Panc1 (cell line): ENCODE results near the gene FAM193A. TPM values are rescaled to one million over a fixed set of nuclear protein-coding genes. Genes with fewer than 3 reads are reported as not detected.

Experiments used
- ATAC-seq: fragments of 200-7000 bp; cut with Tn5 transposase; 2 replicates; pipeline ENCODE4 v1.9.1; 2020; ENCODE audit warnings: mild to moderate bottlenecking, moderate library complexity
- BruUV-seq: library from RNA; stranded (reverse); fragments of 400-500 nt; replicated peaks from 2 replicates; lab custom pipeline; 2021; lab: Mats Ljungman, UMichigan
- CTCF ChIA-PET: fragments of 300-600 bp; sonication (Branson Sonifier 250); formaldehyde crosslinking; loops from one replicate; lab custom pipeline; 2022; ENCODE audit warnings: antibody characterized with exemption; lab: Charles Lee
- POLR2A ChIA-PET: fragments of 300-600 bp; sonication (Branson Sonifier 250); formaldehyde crosslinking; loops from one replicate; lab custom pipeline; 2022; ENCODE audit warnings: antibody characterized with exemption; lab: Charles Lee
- DNase-seq: peaks from one replicate; pipeline ENCODE4 v3.0.0-alpha.2; 2010; ENCODE audit warnings: low read depth, low spot score
- H3K27ac ChIP-seq: 2 replicates; pipeline ENCODE4 v1.5.1; 2011; ENCODE audit warnings: mild to moderate bottlenecking, low read length, inconsistent platforms
- H3K27me3 ChIP-seq: fragments of 200-500 bp; sonication (Bioruptor generic); 2 replicates; pipeline ENCODE4 v1.6.0; 2014; ENCODE audit warnings: low read length, inconsistent platforms; ENCODE audit not compliant: control insufficient read depth, insufficient read depth
- H3K36me3 ChIP-seq: fragments of 200-500 bp; sonication (Bioruptor generic); 2 replicates; pipeline ENCODE4 v1.5.1; 2014; ENCODE audit warnings: inconsistent platforms, mild to moderate bottlenecking, low read length, moderate library complexity; ENCODE audit not compliant: control insufficient read depth, insufficient read depth
- H3K4me1 ChIP-seq: 2 replicates; pipeline ENCODE4 v1.5.1; 2011; ENCODE audit warnings: inconsistent platforms, mild to moderate bottlenecking, low read length, moderate library complexity; ENCODE audit not compliant: control insufficient read depth, insufficient read depth
- H3K4me3 ChIP-seq, 2 experiments: 2 replicates each; pipeline ENCODE4 v1.5.1; 2011 to 2012; ENCODE audit warnings: low read depth in 2 of 2, low read length in 2 of 2, mild to moderate bottlenecking in 2 of 2, inconsistent platforms in 1 of 2, moderate library complexity in 1 of 2
- H3K9me3 ChIP-seq: fragments of 200-500 bp; sonication (Bioruptor generic); 2 replicates; pipeline ENCODE4 v1.5.1; 2014; ENCODE audit warnings: low read depth, mild to moderate bottlenecking, inconsistent platforms, low read length, moderate library complexity; ENCODE audit not compliant: control insufficient read depth, insufficient read depth
- POLR2AphosphoS5 ChIP-seq: IDR thresholded peaks from 2 replicates; pipeline ENCODE4 v1.6.1; 2012; ENCODE audit warnings: mild to moderate bottlenecking, low read depth, low read length, moderate library complexity
- SIN3A ChIP-seq: IDR thresholded peaks from 2 replicates; pipeline ENCODE4 v1.6.1; 2012; ENCODE audit warnings: low read depth, mild to moderate bottlenecking, low read length, moderate library complexity, borderline replicate concordance; ENCODE audit not compliant: insufficient read depth
- TCF7L2 ChIP-seq: IDR thresholded peaks from 2 replicates; pipeline ENCODE4 v1.6.1; 2011; ENCODE audit warnings: mild to moderate bottlenecking, low read depth, low read length, inconsistent platforms
- in situ Hi-C: cut with HindIII; loops from 2 replicates; pipeline ENCODE4 v1.10.0; 2016; ENCODE audit warnings: low sequenced_read_pairs, low pct_unique_long_range_greater_than_20kb
- intact Hi-C: fragments of 100-400 bp; cut with micrococcal nuclease; formaldehyde crosslinking; loops from one replicate; pipeline ENCODE4 v1.10.0; 2022; ENCODE audit not compliant: unreplicated experiment
- total RNA-seq: library from RNA; stranded (reverse); gene quantifications from one replicate; pipeline ENCODE4 v1.2.1, GENCODE V29; 2021; ENCODE audit not compliant: unreplicated experiment
- TF ChIP-seq, protein P1 (sequence below), 2 experiments: IDR thresholded peaks; 2 replicates each; pipeline ENCODE4 v1.6.1; 2011 to 2012; ENCODE audit warnings: low read depth in 2 of 2, control low read depth in 1 of 2, low read length in 1 of 2, mild to moderate bottlenecking in 1 of 2, moderate library complexity in 1 of 2; ENCODE audit not compliant: insufficient read depth in 1 of 2
- TF ChIP-seq, protein P2 (sequence below): fragments of 450-650 bp; IDR thresholded peaks from 2 replicates; pipeline ENCODE4 v1.5.1; 2017; ENCODE audit warnings: mild to moderate bottlenecking

Gene FAM193A
- total RNA-seq, 1 experiment from 2014 or later, result 25.7 TPM

DNA sequence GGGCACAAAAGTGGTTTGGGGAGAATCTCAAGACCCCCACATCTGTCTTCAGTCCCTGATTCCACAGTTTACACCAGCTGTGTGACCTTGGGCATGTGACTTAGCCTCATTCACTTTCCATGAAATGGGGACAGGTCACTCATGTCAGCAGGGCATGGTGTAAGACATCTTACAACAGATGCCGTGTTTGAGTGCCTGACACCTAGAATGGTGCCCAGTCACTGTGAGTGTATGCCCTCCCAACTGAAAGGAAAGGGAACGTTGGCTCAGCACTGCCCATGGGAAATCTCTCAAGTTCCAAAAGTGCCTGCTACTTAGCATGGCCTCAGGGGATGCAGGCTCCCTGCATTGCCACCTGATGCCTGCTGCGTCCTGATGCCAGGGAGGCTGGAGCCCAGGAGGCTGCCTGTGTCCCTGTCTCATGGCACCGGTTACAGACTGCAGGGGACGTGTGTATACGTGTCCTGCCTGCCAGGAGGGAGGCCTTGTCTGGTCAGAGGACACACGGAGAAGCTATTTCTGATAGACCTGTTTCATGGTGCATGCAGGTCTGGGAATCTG lies 35.3 kb upstream of the FAM193A start:
- in situ Hi-C loops (no loop called here), intact Hi-C loops (no loop called here)
- no peak for ATAC-seq
- BruUV-seq, result no TSS peak
- no peak for TF ChIP-seq POLR2AphosphoS5
- H3K27ac ChIP-seq, result no peak overlapping the region
- POLR2A ChIA-PET, result no interaction called here
- no peak for DNase-seq
- CTCF ChIA-PET, result no interaction called here
- peaks cover 13% of the 10 kb centered on the region for H3K36me3 ChIP-seq
- no peaks in the 10 kb centered on the region for H3K9me3 ChIP-seq
- no peak overlapping the region for H3K4me3 ChIP-seq
- H3K4me1 ChIP-seq, result no peaks in the 10 kb centered on the region
- no peaks in the 10 kb centered on the region for H3K27me3 ChIP-seq

DNA sequence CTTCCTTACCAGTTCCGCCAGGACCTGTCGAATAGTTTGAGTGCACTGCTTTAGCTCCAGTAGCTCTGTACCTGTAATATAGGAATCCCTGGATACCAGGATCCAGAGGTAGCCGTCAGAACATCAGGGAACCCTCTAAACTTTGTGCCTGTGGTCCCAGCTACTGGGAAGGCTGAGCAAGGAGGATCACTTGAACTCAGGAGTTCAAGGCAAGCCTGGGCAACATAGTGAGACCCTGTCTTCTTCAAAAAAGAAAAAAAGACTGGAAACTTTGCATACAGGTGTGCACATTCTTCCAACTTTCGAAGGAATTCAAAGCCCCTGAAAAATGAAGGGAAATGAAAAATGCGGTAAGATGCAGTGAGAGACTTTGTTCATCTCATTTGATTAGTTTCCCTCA lies 32.6 kb upstream of the FAM193A start:
- POLR2A ChIA-PET, result no interaction called here
- H3K36me3 ChIP-seq, result peaks cover 9% of the 10 kb centered on the region

DNA sequence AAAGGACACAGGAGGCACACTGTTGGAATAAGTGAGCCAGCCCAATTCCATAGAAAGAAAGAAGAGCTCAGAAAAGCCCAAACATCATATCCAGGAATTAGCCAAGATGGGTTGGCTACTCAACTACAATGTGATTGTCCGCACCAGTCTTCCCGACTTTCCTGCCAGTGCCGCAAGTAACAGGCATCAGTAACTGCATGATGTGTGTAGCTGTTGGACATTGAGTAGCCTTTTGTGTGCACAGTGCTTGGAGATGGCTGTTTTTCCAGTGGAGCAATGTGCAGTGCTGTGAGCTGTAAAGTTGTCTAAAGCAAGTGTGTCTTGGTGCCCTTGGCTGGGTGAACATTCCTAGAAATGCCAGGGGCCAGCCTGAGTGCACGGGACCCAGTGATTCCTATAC lies 29.2 kb upstream of the FAM193A start:
- TF ChIP-seq TCF7L2, result no peak
- TF ChIP-seq, protein P1, sequence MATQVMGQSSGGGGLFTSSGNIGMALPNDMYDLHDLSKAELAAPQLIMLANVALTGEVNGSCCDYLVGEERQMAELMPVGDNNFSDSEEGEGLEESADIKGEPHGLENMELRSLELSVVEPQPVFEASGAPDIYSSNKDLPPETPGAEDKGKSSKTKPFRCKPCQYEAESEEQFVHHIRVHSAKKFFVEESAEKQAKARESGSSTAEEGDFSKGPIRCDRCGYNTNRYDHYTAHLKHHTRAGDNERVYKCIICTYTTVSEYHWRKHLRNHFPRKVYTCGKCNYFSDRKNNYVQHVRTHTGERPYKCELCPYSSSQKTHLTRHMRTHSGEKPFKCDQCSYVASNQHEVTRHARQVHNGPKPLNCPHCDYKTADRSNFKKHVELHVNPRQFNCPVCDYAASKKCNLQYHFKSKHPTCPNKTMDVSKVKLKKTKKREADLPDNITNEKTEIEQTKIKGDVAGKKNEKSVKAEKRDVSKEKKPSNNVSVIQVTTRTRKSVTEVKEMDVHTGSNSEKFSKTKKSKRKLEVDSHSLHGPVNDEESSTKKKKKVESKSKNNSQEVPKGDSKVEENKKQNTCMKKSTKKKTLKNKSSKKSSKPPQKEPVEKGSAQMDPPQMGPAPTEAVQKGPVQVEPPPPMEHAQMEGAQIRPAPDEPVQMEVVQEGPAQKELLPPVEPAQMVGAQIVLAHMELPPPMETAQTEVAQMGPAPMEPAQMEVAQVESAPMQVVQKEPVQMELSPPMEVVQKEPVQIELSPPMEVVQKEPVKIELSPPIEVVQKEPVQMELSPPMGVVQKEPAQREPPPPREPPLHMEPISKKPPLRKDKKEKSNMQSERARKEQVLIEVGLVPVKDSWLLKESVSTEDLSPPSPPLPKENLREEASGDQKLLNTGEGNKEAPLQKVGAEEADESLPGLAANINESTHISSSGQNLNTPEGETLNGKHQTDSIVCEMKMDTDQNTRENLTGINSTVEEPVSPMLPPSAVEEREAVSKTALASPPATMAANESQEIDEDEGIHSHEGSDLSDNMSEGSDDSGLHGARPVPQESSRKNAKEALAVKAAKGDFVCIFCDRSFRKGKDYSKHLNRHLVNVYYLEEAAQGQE (IDR thresholded peaks at IDR 0.05; ENCODE audit: insufficient read depth in 1 of 2, low read depth in 2 of 2, low read length in 1 of 2), result no peak
- TF ChIP-seq, protein P2, sequence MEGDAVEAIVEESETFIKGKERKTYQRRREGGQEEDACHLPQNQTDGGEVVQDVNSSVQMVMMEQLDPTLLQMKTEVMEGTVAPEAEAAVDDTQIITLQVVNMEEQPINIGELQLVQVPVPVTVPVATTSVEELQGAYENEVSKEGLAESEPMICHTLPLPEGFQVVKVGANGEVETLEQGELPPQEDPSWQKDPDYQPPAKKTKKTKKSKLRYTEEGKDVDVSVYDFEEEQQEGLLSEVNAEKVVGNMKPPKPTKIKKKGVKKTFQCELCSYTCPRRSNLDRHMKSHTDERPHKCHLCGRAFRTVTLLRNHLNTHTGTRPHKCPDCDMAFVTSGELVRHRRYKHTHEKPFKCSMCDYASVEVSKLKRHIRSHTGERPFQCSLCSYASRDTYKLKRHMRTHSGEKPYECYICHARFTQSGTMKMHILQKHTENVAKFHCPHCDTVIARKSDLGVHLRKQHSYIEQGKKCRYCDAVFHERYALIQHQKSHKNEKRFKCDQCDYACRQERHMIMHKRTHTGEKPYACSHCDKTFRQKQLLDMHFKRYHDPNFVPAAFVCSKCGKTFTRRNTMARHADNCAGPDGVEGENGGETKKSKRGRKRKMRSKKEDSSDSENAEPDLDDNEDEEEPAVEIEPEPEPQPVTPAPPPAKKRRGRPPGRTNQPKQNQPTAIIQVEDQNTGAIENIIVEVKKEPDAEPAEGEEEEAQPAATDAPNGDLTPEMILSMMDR, result no peak
- TF ChIP-seq POLR2AphosphoS5, result no peak
- TF ChIP-seq SIN3A, result no peak
- CTCF ChIA-PET, result no interaction called here
- H3K27me3 ChIP-seq, result no peaks in the 10 kb centered on the region
- H3K9me3 ChIP-seq, result no peaks in the 10 kb centered on the region
- BruUV-seq, result no TSS peak
- no peaks in the 10 kb centered on the region for H3K4me1 ChIP-seq
- intact Hi-C loops, result no loop called here
- ATAC-seq, result no peak
- no peak overlapping the region for H3K27ac ChIP-seq
- DNase-seq, result no peak
- in situ Hi-C loops, result no loop called here
- POLR2A ChIA-PET, result no interaction called here
- H3K4me3 ChIP-seq, result no peak overlapping the region
- H3K36me3 ChIP-seq, result no peaks in the 10 kb centered on the region; the same call in 1 of the 2 replicates

More for the DNA sequence above, 32.6 kb upstream of the FAM193A start:
- CTCF ChIA-PET, result no interaction called here
- H3K4me3 ChIP-seq, result no peak overlapping the region
- H3K9me3 ChIP-seq, result no peaks in the 10 kb centered on the region
- ATAC-seq (no peak), DNase-seq (no peak)
- H3K4me1 ChIP-seq, result no peaks in the 10 kb centered on the region
- TF ChIP-seq SIN3A (no peak), POLR2AphosphoS5 (no peak), TCF7L2 (no peak)
- TF ChIP-seq, protein P2, result no peak
- TF ChIP-seq, protein P1 (IDR thresholded peaks at IDR 0.05; ENCODE audit: insufficient read depth in 1 of 2, low read depth in 2 of 2, low read length in 1 of 2), result no peak
- H3K27ac ChIP-seq, result no peak overlapping the region
- intact Hi-C loops, result no loop called here
- in situ Hi-C loops, result no loop called here
- BruUV-seq, result no TSS peak
- H3K27me3 ChIP-seq, result no peaks in the 10 kb centered on the region
